OCI-LY1 (cell line): ENCODE results near the gene CLSTN2.

Source experiments
- H2AFZ ChIP-seq: fragments of 200-600 bp; sonication (generic), shearing (Covaris generic); 2 replicates; pipeline ENCODE4 v1.6.0; 2014; ENCODE audit warnings: antibody characterized with exemption, mild to moderate bottlenecking, low read length
- H3F3A ChIP-seq: fragments of 200-600 bp; sonication (generic), shearing (Covaris generic); 2 replicates; pipeline ENCODE4 v1.6.0; 2014; ENCODE audit warnings: mild to moderate bottlenecking, antibody characterized with exemption, low read length, moderate library complexity; ENCODE audit not compliant: insufficient read depth
- H3K27ac ChIP-seq: fragments of 200-600 bp; sonication (generic); 2 replicates; pipeline ENCODE4 v1.5.1; 2014; ENCODE audit warnings: low read length, mixed run types, mild to moderate bottlenecking, low read depth; ENCODE audit not compliant: poor library complexity, severe bottlenecking
- H3K27me3 ChIP-seq: fragments of 200-600 bp; sonication (generic); 2 replicates; pipeline ENCODE4 v1.6.0; 2014; ENCODE audit warnings: antibody characterized with exemption, mild to moderate bottlenecking, low read length, moderate library complexity; ENCODE audit not compliant: insufficient read depth
- H3K36me3 ChIP-seq: fragments of 200-600 bp; sonication (generic); 2 replicates; pipeline ENCODE4 v1.6.1; 2014; ENCODE audit warnings: mild to moderate bottlenecking, antibody characterized with exemption, low read length, moderate library complexity, mixed read lengths; ENCODE audit not compliant: insufficient read depth
- H3K4me1 ChIP-seq: fragments of 200-600 bp; sonication (generic); 2 replicates; pipeline ENCODE4 v1.5.1; 2014; ENCODE audit warnings: mild to moderate bottlenecking, low read length, moderate library complexity; ENCODE audit not compliant: insufficient read depth, severe bottlenecking
- H3K4me2 ChIP-seq: fragments of 200-600 bp; sonication (generic), shearing (Covaris generic); 2 replicates; pipeline ENCODE4 v1.6.1; 2014; ENCODE audit warnings: low read length
- H3K4me3 ChIP-seq: fragments of 200-600 bp; sonication (generic); 2 replicates; pipeline ENCODE4 v1.5.1; 2014; ENCODE audit warnings: low read length, low read depth, mild to moderate bottlenecking, mixed read lengths; ENCODE audit not compliant: poor library complexity, severe bottlenecking
- H3K79me2 ChIP-seq: fragments of 200-600 bp; shearing (Covaris generic); 2 replicates; pipeline ENCODE4 v1.6.1; 2016; ENCODE audit warnings: mixed run types, low read length, mixed read lengths; ENCODE audit not compliant: insufficient read depth
- H3K9ac ChIP-seq: fragments of 200-600 bp; sonication (generic), shearing (Covaris generic); 2 replicates; pipeline ENCODE4 v1.6.1; 2014; ENCODE audit warnings: mild to moderate bottlenecking, low read length, mixed read lengths
- H3K9me2 ChIP-seq: fragments of 200-600 bp; sonication (generic), shearing (Covaris generic); 2 replicates; pipeline ENCODE4 v1.6.1; 2014; ENCODE audit warnings: low read depth, mild to moderate bottlenecking, low read length, mixed read lengths
- H3K9me3 ChIP-seq: fragments of 200-600 bp; shearing (Covaris generic); 2 replicates; pipeline ENCODE4 v1.6.1; 2014; ENCODE audit warnings: low read length, mixed read lengths
- H4K20me1 ChIP-seq: fragments of 200-600 bp; sonication (generic), shearing (Covaris generic); 2 replicates; pipeline ENCODE4 v1.6.0; 2016; ENCODE audit warnings: mild to moderate bottlenecking, low read length; ENCODE audit not compliant: insufficient read depth
- CTCF ChIP-seq: fragments of 200-600 bp; sonication (generic), shearing (Covaris generic); IDR thresholded peaks from 2 replicates; pipeline ENCODE4 v1.5.1; 2017; ENCODE audit warnings: mild to moderate bottlenecking, antibody characterized with exemption, low read length, moderate library complexity, mixed read lengths
- EZH2 ChIP-seq: fragments of 200-600 bp; sonication (generic), shearing (Covaris generic); IDR thresholded peaks from 2 replicates; pipeline ENCODE4 v1.8.0; 2017; ENCODE audit warnings: borderline replicate concordance, mixed run types, mild to moderate bottlenecking, antibody characterized with exemption, low read length, moderate library complexity, mixed read lengths

Gene CLSTN2

GRCh38 chr3:139957844-139958243 lies 22.9 kb downstream of the CLSTN2 start:
- no peak for TF ChIP-seq EZH2
- Histone ChIP-seq H3K9me3 (no peaks in the 10 kb centered on the region), H3K27me3 (no peaks in the 10 kb centered on the region), H3K4me3 (no peak overlapping the region), H4K20me1 (no peaks in the 10 kb centered on the region), H3K36me3 (no peaks in the 10 kb centered on the region), H3K27ac (no peak overlapping the region), H2AFZ (no peak overlapping the region), H3K4me1 (no peaks in the 10 kb centered on the region), H3K9ac (no peak overlapping the region), H3F3A (no peaks in the 10 kb centered on the region), H3K4me2 (no peak overlapping the region), H3K79me2 (no peaks in the 10 kb centered on the region), H3K9me2 (no peaks in the 10 kb centered on the region)

GRCh38 chr3:139969386-139969785 lies 34.4 kb downstream of the CLSTN2 start:
- H3K4me3 ChIP-seq, result no peak overlapping the region
- H3K4me2 ChIP-seq, result no peak overlapping the region
- no peaks in the 10 kb centered on the region for H3K36me3 ChIP-seq
- no peaks in the 10 kb centered on the region for H3K4me1 ChIP-seq
- no peaks in the 10 kb centered on the region for H3K9me2 ChIP-seq
- no peaks in the 10 kb centered on the region for H4K20me1 ChIP-seq
- H3K79me2 ChIP-seq, result no peaks in the 10 kb centered on the region
- TF ChIP-seq CTCF (no peak), EZH2 (no peak)
- H3K9me3 ChIP-seq, result no peaks in the 10 kb centered on the region
- no peak overlapping the region for H3K9ac ChIP-seq
- no peaks in the 10 kb centered on the region for H3F3A ChIP-seq
- no peak overlapping the region for H2AFZ ChIP-seq
- H3K27ac ChIP-seq, result no peak overlapping the region
- no peaks in the 10 kb centered on the region for H3K27me3 ChIP-seq

- no peak overlapping the region for H2AFZ ChIP-seq
- H3K9ac ChIP-seq, result no peak overlapping the region
- H3K36me3 ChIP-seq, result no peaks in the 10 kb centered on the region
- no peaks in the 10 kb centered on the region for H3K4me1 ChIP-seq
- no peak overlapping the region for H3K4me3 ChIP-seq
- no peaks in the 10 kb centered on the region for H3K79me2 ChIP-seq
- no peak overlapping the region for H3K27ac ChIP-seq
- H3F3A ChIP-seq, result no peaks in the 10 kb centered on the region
- H4K20me1 ChIP-seq, result no peaks in the 10 kb centered on the region
- no peak overlapping the region for H3K4me2 ChIP-seq
- no peaks in the 10 kb centered on the region for H3K9me3 ChIP-seq
- no peaks in the 10 kb centered on the region for H3K27me3 ChIP-seq
- H3K9me2 ChIP-seq, result no peaks in the 10 kb centered on the region
- no peak for TF ChIP-seq EZH2
- TF ChIP-seq CTCF, result no peak
These were observed 35.5 kb downstream of the CLSTN2 start for GRCh38 chr3:139970526-139970925.

- Histone ChIP-seq H3K27me3 (no peaks in the 10 kb centered on the region), H3K36me3 (no peaks in the 10 kb centered on the region), H3K4me2 (no peak overlapping the region), H3K4me3 (no peak overlapping the region), H3K27ac (no peak overlapping the region), H3K4me1 (no peaks in the 10 kb centered on the region), H4K20me1 (no peaks in the 10 kb centered on the region), H3F3A (no peaks in the 10 kb centered on the region), H3K9me3 (no peaks in the 10 kb centered on the region), H3K79me2 (no peaks in the 10 kb centered on the region), H3K9me2 (no peaks in the 10 kb centered on the region), H3K9ac (no peak overlapping the region), H2AFZ (no peak overlapping the region)
- TF ChIP-seq EZH2, result no peak
- TF ChIP-seq CTCF, result no peak
These were observed 39.9 kb downstream of the CLSTN2 start for GRCh38 chr3:139974809-139975425.
